ENCODE results near the gene MCC.

DNA sequence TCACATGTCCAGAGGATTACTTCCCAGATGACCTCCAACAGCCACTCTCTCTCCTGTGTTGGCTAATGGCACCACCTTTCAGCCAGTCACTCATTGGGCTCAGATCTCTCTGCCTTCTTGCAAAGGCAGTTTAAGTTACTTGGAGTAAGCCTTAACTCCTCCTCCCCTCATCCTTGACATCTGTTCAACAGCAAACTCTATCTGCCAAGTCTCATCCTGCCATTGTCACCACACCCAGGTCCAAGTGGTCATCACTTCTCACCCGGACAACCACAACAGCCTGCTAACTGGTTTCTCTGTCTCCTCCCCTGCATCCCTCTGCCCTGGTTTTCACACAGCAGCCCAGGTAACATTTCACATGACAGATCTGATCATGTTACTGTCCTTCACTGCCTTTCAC, 453.2 kb downstream of the MCC start:
- TF ChIP-seq, protein P1, sequence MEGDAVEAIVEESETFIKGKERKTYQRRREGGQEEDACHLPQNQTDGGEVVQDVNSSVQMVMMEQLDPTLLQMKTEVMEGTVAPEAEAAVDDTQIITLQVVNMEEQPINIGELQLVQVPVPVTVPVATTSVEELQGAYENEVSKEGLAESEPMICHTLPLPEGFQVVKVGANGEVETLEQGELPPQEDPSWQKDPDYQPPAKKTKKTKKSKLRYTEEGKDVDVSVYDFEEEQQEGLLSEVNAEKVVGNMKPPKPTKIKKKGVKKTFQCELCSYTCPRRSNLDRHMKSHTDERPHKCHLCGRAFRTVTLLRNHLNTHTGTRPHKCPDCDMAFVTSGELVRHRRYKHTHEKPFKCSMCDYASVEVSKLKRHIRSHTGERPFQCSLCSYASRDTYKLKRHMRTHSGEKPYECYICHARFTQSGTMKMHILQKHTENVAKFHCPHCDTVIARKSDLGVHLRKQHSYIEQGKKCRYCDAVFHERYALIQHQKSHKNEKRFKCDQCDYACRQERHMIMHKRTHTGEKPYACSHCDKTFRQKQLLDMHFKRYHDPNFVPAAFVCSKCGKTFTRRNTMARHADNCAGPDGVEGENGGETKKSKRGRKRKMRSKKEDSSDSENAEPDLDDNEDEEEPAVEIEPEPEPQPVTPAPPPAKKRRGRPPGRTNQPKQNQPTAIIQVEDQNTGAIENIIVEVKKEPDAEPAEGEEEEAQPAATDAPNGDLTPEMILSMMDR (IDR thresholded peaks at IDR 0.05; ENCODE audit: low read length), result no peak
- TF ChIP-seq EZH2 (optimal IDR thresholded peaks at IDR 0.05; ENCODE audit: low read depth, low read length) (no peak), EZH2phosphoT487 (IDR thresholded peaks at IDR 0.05; ENCODE audit: low read length) (no peak)

All from MM.1S (cell line).